GM18861 (cell line): Measurements from ENCODE around the gene SYNDIG1.

ENCODE experiments used
- ATAC-seq: cut with Tn5 transposase; IDR thresholded peaks from one replicate; pipeline ENCODE4 v1.9.1; 2021; ENCODE audit not compliant: unreplicated experiment

The SYNDIG1 gene

DNA sequence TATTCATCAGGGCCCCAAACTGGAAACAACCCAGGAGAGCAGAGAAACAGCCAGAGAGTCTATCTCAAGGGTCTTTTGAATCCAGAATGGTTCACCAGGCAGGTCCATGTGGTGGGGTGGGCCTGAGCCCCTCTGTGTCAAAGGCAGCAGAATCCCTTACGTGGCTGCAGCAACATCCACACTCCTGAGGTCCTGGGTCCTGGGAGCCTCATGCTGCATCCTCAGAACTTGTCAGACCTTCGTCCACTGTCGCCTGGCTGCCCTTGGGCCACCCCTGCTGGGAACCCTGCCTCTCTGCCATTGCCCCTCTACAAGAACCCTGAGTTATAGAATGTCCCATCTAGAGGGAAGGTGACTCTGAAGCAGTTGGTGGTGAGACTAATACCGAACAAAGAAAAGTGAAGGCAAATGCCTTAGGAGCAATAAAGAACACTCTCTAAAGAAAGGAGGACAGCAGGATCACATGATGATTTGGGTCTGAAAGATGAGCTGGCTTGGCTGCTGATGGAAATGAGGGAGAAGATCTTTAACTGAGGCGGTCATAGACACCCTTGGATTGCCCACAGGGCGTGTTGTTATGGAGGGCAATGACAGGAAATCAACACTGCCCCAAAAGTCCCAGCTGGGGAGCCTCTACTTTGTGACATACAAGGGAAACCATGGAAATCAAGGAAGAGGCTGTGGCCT, 161.2 kb downstream of the SYNDIG1 start:
- ATAC-seq, result no peak

DNA sequence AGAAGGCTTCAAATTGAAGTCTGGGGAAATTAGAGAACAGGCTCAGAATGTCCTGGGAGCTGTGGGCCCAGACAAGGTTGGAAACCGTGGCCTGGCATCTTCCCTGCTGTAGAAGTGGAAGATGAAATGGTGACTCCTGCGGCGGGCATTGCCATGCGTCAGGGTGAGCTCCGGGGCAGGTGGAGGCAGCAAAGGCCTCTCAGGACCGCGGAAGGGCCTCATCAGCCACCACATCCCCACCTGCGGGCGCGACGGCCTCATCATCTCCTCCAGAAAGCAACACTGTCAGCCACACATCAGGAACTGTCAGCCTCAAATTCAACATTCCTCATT, 161.7 kb downstream of the SYNDIG1 start:
- ATAC-seq, result no peak

DNA sequence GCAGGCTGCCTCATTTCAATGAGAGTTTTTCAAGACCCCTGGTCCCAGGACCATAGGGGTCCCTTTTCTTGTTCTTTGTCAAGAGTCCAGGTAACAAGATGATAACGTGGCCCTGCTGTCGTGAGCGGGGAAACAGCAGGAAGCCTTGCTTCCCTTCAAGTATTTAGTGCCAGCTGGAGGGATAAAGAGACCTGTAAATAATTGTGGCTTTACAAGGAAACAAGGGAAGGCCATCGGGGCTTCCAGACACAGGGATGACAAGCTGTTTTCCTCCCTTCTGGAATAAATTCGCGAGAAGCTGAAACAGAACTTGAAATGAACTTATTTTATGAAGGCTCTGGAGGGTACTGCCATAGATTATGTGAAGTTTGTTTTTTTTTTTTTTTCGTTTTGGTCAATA, 163.2 kb downstream of the SYNDIG1 start:
- no peak for ATAC-seq

DNA sequence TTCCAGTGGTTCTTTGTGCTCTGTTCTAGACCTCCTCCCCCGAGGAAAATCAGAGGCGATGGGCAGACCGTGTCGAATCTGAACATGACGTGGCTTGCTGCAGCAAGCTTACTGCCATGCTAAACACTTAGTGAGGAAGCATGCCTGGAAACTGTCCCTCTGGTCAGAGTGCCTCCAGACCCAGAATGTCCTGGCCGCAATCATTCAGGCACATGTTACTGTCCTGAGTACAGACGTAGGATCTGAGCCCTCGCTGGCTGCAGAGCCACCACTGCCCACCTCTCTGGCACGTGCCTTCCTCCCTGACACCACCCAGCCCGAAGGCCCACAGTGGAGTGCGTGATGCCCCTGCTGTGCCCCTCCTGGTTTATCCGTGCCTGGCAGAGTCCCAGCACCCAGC, 163.6 kb downstream of the SYNDIG1 start:
- no peak for ATAC-seq

DNA sequence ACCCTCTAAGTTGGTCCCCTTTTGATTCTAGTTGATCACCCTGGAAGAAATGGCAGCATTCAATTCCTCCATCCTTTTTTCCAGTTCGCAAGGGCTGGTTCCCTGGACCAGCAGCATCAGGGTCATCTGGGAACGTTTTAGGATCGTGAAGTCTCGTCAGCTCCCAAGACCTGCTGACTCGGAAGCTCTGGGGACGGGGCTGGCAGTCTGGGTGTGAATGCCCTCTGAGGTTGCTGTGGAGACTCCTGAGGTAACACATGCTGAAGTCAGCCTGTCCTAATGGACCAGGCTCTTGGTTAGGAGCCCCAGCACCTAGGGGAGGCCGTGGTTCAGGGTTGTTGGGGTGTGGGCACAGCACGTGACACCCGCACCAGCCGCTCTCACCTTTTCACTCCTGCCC, 164.1 kb downstream of the SYNDIG1 start:
- ATAC-seq, result no peak

DNA sequence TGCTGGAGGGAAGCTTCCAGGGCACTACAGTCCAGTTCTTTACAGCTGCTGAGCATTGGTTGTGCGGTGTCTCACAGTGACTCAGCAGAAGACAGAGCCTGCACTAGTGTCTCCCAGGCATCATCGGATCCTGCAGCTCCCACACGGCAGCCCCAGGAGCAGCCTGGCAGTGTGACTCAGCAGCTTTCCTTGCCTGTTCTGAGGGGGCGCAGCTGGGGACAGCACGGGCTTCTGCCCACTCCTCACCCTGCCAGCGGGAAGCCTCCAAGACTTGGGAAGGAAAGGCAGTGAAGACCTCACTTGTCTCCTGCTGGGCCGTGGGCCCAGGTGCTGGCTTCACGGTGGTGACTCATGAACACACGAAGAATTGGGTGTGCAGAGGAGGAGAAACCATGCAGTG, 165.4 kb downstream of the SYNDIG1 start:
- no peak for ATAC-seq

DNA sequence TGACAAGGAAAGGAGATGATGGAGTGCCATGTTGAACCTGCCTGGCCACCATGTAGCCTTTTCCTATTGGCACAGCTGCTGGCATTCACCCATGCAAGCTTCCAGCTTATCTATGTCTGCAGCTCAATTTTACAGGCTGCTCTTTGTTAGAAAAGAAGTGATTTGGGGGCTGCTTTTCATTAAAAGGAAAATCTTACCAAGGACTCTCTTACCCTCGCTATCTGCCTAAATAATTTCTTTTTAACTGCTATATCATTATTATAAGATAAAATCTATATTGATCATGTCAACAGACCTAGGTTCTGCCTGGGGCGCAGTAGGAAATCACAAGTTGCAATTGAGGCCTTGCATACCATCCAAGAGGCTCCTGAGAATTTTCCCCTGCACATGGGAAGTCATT, 167.2 kb downstream of the SYNDIG1 start:
- ATAC-seq, result no peak

DNA sequence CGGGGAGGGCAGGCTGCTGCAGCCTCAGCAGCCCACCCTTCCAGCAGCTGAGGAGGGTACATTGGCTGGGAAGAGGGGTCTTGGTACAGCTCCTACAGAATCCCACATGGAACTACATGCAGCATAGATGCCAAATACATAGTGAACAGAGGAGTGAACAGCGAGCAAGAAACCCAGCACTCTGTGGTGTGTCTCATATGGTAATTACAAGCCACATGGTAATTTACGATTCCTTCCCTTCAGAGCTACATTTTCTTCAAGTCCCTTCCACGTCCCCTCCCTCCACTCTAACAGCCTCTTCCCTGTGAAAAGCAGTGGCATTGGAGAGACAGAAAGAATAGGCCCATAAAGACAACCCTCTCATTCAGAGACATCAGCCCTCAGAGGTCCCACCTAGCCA, 167.7 kb downstream of the SYNDIG1 start:
- ATAC-seq, result no peak

DNA sequence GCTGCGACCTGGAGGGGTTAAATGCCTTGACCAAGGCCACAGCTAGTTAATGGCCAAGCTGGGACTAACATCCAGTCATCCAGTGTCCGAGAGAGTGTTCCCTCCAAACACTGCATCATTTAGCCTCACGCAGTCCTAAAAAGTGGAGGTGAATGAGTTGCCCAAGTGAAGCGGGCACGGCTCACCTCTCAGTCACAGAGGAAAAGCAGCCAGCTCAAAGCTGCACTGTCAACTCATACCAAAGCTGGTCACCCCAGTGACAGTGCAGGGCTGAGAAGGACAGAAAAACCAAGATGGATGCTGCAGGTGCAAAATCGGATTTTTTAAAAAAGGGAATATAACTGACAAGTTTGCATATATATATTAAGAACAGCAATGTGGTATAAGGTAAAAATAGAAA, 168.5 kb downstream of the SYNDIG1 start:
- ATAC-seq, result no peak

DNA sequence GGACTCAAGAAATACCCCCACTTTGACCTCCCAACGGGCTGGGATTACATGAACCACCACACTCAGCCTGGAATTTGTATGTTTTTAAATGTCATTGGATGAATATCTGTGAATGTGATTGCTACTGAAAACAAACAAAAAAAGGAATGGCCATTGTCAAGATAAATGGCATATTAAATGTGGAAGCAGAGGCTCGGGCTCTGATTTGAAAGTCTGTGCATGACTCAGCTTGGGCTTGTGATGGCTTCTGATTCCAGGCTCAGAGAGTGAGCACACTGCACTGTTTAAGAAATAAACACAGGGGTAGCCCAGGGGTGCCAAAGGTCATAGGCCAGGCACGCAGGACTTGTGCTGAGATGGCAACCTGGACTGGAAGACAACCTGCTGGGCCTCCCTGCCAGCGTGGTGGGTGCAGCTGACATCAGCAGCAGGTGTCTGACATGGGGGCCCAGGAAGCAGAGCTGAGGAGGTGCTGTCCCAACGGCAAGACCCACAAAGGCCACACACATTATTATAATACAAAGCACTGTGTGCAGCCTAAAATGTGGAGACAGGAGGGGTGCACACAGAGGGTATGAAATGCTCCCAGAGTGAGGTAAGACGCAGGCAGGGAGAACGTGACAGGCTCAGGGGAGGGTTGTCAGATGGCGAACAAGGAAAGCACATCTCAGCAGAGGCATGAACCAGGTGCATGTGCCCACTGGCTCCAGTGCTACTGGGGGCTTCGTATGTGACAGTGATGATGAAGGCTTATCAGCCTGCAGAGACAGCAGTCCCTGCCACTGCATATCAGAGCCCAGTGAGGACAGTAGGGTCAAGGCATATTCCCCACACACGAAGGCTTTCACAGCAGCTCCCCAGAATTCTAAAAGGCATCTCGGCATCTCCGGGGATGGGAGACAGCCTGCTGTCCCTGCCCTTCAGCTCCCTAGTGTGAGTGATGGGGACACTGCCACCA, 169.4 kb downstream of the SYNDIG1 start:
- ATAC-seq, result no peak

DNA sequence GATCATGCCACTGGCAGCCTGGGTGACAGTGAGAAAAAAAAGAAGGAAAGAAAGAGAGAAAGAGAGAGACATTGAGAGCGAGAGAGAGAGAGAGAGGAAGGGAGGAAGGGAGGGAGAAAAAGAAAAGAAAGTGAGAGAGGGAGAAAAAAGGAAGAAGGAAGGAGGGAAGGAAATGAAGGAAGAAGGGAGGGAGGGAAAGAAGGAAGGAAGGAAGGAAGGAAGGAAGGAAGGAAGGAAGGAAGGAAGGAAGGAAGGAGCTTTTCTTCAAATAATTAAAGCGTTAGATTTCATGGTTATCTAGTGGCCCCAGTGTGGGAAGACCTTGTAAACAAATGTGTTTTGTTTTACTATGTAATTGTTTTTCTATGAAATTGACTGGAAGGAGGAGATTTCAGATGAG, 170.8 kb downstream of the SYNDIG1 start:
- ATAC-seq, result no peak

DNA sequence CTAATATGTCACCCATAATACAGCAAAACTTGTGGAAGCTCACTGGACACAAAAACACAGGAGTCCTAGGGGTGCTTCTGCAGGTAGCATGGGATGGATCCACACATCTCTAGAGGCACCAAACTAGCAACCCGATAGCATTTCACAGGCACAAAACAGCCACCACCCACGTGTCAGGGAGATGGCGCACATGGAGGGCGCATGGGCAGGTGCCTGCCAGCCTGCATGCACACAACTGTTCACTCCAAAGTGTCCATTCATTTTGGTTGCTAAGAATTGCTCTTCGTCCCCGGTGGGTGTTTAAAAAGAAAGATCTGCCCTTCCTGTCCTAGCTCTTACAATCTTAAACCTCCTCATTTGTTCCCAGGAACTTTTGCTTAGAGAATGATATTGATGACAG, 171.3 kb downstream of the SYNDIG1 start:
- ATAC-seq, result no peak

DNA sequence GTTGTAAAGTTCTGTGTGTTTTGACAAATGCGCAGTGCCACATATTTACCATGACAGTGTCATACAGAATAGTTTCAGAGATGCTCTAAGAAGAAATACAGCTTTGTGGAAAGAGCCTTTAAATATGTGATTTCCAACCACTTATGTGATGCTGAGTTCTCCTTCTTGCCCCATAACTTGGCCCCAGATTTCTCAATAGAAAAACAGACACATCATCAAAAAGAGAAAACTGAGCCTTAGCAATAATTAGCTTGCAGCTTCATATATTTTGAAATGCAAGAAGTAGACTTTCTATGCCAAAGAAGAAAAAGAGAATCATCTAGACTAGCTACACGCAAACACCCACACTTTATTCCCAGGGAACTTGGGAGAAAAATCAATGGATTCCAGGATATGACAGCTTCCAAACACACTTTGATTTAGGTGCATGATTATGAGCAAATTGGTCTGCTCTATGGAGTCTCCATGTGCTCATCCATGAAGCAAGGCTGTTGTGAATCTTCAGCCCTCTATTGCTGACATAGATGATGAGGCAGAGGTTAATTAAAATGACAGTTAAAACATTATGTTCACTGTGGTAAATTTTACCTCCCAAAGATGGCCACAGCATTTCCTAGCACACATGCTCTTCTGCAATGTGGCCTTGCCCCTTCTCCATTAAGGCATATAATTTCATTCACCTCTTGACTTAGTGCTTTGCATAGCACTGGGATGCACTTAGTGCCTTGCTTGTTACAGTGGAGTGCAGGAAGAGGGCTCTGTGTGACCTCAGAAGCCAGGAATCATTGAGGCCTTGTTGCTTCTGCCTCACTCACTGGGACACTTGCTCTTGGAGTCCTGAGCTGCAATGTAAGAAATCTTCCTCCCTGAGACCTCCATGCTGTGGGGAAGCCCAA, 174.6 kb downstream of the SYNDIG1 start:
- no peak for ATAC-seq

DNA sequence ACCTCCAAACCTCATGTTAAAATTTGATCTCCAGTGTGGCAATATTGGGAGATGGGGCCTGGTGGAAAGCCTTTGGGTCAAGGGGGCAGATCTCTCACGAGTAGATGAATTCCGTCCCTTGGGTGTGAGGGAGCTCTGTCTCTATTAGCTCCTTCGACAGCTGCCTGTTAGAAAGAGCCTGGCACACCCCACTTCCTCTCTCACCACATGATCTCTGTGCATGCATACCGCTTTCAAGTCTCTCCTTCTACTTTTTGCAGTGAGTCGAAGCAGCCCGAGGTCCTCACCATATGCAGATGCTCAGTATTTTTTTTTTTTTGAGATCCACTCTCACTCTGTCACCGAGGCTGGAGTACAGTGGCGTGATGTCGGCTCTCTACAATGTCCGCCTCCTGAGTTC, 176.9 kb downstream of the SYNDIG1 start:
- peak; percentile 34 for ATAC-seq

DNA sequence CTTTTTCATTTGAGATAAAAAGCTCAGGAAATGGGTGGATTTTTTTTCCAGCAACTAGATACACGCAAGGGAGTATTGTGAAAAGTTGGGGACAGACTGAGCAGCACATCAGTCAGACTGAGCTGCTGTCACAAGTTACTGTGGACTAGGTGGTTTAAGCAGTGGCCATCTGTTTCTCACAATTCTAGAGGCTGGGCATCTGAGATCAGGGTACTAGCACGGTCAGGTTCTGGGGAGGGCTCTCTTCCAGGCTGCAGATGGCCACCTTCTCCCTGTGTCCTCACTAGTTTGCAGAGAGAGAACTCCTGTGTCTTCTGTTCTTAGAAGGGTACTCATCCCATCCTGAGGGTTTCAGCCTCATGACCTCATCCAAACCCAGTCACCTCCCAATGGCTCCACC, 178.3 kb downstream of the SYNDIG1 start:
- no peak for ATAC-seq

DNA sequence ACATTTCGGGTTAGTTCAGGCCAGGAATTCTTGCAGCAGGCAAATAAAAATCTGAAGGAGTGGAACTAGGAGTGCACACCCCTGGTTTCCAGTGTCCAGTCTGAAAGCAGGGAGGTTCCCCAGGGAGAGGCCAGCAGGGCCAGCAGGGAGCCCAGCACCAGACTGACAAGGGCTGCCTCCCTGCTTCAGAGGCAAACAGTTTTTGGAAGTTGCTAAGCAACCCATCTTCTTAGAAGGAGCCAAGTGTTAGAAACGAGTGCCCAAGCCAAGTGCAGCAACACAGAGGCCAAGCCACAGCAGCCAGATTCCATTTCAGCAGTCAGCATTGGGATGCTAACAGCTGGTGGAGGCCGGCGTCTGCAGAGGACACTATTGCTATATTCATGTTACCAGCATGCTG, 179.1 kb downstream of the SYNDIG1 start:
- ATAC-seq, result peak; percentile 7

DNA sequence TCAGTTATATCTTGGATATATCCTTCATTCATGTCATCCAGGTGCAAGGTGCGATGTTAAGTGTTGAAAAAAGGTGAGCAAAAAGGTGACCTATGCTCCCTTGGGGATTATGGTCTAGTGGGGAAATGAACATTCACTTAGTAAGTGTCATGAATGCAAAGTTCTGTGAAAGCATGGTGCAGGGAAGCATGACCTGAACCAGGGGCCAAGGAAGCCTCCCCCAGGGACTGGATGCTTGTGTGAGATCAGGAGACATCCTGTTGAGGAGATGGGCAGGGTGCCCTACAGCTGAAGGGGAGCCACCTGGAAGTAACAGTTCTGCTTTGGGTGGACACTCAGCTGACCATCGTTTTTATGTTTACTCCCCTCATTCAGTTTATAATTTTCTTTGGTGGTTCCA, 179.5 kb downstream of the SYNDIG1 start:
- ATAC-seq, result peak; percentile 71

DNA sequence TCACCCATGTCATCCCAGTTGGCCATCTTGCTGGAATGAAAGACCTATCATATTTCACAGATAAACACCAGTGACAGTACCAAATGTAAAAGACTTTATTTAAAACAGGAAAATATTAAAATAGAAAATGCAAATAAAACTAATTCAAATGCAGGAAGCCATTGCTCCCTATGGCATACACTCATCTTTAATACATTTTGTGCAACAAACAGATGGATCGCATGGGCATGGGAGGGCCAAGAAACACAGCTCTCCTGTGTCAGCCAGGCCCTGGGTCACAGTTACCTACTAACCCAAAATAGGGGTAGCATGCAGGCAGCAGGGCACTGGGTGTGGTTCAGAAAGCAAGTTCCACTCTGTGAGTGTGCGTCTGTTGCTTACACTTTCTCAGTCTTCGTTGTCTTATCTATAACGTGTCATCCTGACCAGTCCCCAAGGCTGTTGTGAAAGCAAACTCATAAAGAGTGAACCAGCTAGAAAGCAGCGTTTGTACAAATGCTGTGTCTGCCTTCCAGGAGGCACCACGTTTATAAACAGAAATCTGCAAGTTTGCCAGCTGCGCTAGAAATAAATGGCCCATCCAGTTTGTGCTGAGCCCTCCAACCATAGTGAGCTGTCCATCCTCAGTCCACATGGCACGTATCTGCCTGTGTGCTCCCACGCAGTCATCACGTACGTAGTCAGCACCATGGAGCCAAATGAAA, 180.5 kb downstream of the SYNDIG1 start:
- no peak for ATAC-seq

DNA sequence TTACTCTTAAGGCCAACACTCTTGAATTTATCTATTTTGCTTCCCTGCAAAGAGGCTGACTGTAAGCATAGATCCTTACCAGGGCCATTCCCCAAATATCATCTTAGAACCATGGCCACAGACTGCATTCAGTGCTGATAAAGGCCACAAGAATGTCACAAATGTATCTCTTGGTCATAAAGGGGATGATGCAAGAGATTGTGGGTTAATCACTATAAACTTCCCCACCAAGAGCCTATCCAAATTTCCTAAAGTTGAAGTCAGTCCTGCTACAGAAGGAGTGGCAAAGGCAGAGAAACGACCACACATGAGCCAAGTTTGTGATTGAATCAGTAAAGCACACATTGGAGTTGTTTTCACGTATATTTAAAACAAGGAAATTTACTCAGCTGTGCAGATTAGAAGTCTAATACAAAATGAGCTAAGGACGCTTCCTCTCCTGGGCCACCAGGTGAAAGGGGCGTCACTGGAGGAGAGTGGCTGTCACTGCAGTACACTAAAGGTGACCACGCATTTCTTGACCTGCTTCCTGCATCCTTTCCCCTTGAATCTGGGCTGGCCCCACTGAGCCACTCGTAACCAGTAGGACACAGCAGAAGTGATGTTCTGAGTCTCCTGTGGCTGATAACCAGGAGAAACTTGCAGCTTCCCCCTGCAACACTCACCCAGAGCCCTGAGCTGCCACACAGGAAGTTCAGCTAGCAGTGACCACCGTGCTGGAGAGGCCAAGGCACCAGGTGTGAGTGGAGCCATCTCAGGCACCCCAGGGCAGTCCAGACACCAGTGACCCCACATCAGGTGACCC, 181.9 kb downstream of the SYNDIG1 start:
- no peak for ATAC-seq

DNA sequence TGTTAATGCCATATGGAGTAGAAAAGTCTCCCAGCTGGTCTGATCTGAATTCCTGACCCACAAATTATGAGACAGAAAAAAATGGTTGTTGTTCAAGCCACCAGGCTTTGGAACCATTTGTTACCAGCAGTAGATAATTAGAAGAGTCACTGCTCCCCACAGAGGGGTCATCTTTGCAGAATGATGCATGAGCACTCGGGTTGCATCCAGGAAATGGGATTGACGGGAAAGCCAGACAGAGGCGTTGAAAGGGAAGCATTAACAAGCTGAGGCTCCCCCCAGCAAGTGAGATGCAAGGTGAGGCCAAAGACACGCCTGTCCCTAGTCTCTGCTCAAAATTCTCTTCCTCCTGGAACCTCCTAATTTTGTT, 182.5 kb downstream of the SYNDIG1 start:
- no peak for ATAC-seq
